ENCODE results near the gene RNF169. TPM values are rescaled to one million over a fixed set of nuclear protein-coding genes. Genes with fewer than 3 reads are reported as not detected.

RNF169 gene
- total and polyA plus RNA-seq, 2 experiments from 2014 or later = 0.78 to 16.5 TPM

DNA sequence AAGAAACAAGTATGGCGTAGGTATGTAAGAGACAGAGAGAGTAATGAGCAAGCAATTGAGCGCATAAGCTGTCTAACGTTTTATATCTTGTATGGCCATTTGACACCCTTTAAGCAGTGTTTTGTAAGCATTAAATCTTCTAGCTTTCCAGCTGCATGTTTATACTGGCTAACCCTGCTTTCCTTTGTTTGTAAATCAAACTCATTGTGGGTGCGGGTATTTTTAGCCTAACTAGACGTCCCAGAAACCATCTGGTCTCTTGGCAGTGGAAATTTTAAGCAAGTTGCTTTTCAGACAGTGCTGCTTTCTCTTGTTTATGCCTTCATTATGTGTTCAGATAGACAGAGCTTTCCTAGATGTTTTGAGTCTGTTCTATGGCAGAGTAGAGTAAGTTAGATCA lies 73.5 kb downstream of the RNF169 start (continued):
- TF ChIP-seq CTCF (conservative IDR thresholded peaks at IDR 0.05; ENCODE audit: low read depth in 2 of 2) = no peak
- TF ChIP-seq EZH2 (IDR thresholded peaks at IDR 0.05; ENCODE audit: low read depth, unreplicated experiment) = no peak
- TF ChIP-seq STAT1 (IDR thresholded peaks at IDR 0.05; ENCODE audit: unreplicated experiment) = no peak

- Histone ChIP-seq H3K4me3 (no peak overlapping the region), H3K4me1 (ENCODE audit: insufficient read depth) (no peaks in the 10 kb centered on the region), H3F3A (replicated peaks; ENCODE audit: low read depth) (no peaks in the 10 kb centered on the region), H3K27me3 (ENCODE audit: insufficient read depth) (no peaks in the 10 kb centered on the region), H3K79me2 (replicated peaks; ENCODE audit: insufficient read depth) (no peaks in the 10 kb centered on the region), H3K27ac (ENCODE audit: low read depth) (no peak overlapping the region), H3K9me2 (ENCODE audit: insufficient read depth) (no peaks in the 10 kb centered on the region), H2AFZ (no peak overlapping the region), H3K36me3 (ENCODE audit: insufficient read depth) (peaks cover 32% of the 10 kb centered on the region), H3K4me2 (no peak overlapping the region), H4K20me1 (replicated peaks; ENCODE audit: insufficient read depth) (no peaks in the 10 kb centered on the region; the same call in 1 of the 2 replicates)
- DNase-seq (ENCODE audit: low spot score) = no peak
- Mint-ChIP-seq H3K27ac (no peak overlapping the region), H3K36me3 (ENCODE audit: low read depth) (peaks cover 58% of the 10 kb centered on the region), H3K9me3 (peaks cover 44% of the 10 kb centered on the region), H3K4me3 (no peak overlapping the region), H3K27me3 (ENCODE audit: insufficient read depth, low read depth, poor library complexity) (no peaks in the 10 kb centered on the region), H3K4me1 (no peaks in the 10 kb centered on the region)
- ATAC-seq = no peak
- TF ChIP-seq ZNF114 (CRISPR knock-in tag; IDR thresholded peaks at IDR 0.05) (no peak), CTCF (conservative IDR thresholded peaks at IDR 0.05; ENCODE audit: low read depth in 2 of 2) (no peak), NANOG (IDR thresholded peaks at IDR 0.05; ENCODE audit: borderline replicate concordance) (no peak), ETS1 (IDR thresholded peaks at IDR 0.05) (no peak), JUNB (IDR thresholded peaks at IDR 0.05; ENCODE audit: unreplicated experiment) (no peak), ZNF331 (CRISPR knock-in tag; IDR thresholded peaks at IDR 0.05; ENCODE audit: low read depth) (no peak), EZH2phosphoT487 (IDR thresholded peaks at IDR 0.05; ENCODE audit: unreplicated experiment) (no peak), EZH2 (IDR thresholded peaks at IDR 0.05; ENCODE audit: low read depth, unreplicated experiment) (no peak), CREB1 (CRISPR knock-in tag; IDR thresholded peaks at IDR 0.05; ENCODE audit: low read depth) (no peak), POLR2AphosphoS5 (IDR thresholded peaks at IDR 0.05; ENCODE audit: low read depth) (no peak)
- TF ChIP-seq, protein P1, sequence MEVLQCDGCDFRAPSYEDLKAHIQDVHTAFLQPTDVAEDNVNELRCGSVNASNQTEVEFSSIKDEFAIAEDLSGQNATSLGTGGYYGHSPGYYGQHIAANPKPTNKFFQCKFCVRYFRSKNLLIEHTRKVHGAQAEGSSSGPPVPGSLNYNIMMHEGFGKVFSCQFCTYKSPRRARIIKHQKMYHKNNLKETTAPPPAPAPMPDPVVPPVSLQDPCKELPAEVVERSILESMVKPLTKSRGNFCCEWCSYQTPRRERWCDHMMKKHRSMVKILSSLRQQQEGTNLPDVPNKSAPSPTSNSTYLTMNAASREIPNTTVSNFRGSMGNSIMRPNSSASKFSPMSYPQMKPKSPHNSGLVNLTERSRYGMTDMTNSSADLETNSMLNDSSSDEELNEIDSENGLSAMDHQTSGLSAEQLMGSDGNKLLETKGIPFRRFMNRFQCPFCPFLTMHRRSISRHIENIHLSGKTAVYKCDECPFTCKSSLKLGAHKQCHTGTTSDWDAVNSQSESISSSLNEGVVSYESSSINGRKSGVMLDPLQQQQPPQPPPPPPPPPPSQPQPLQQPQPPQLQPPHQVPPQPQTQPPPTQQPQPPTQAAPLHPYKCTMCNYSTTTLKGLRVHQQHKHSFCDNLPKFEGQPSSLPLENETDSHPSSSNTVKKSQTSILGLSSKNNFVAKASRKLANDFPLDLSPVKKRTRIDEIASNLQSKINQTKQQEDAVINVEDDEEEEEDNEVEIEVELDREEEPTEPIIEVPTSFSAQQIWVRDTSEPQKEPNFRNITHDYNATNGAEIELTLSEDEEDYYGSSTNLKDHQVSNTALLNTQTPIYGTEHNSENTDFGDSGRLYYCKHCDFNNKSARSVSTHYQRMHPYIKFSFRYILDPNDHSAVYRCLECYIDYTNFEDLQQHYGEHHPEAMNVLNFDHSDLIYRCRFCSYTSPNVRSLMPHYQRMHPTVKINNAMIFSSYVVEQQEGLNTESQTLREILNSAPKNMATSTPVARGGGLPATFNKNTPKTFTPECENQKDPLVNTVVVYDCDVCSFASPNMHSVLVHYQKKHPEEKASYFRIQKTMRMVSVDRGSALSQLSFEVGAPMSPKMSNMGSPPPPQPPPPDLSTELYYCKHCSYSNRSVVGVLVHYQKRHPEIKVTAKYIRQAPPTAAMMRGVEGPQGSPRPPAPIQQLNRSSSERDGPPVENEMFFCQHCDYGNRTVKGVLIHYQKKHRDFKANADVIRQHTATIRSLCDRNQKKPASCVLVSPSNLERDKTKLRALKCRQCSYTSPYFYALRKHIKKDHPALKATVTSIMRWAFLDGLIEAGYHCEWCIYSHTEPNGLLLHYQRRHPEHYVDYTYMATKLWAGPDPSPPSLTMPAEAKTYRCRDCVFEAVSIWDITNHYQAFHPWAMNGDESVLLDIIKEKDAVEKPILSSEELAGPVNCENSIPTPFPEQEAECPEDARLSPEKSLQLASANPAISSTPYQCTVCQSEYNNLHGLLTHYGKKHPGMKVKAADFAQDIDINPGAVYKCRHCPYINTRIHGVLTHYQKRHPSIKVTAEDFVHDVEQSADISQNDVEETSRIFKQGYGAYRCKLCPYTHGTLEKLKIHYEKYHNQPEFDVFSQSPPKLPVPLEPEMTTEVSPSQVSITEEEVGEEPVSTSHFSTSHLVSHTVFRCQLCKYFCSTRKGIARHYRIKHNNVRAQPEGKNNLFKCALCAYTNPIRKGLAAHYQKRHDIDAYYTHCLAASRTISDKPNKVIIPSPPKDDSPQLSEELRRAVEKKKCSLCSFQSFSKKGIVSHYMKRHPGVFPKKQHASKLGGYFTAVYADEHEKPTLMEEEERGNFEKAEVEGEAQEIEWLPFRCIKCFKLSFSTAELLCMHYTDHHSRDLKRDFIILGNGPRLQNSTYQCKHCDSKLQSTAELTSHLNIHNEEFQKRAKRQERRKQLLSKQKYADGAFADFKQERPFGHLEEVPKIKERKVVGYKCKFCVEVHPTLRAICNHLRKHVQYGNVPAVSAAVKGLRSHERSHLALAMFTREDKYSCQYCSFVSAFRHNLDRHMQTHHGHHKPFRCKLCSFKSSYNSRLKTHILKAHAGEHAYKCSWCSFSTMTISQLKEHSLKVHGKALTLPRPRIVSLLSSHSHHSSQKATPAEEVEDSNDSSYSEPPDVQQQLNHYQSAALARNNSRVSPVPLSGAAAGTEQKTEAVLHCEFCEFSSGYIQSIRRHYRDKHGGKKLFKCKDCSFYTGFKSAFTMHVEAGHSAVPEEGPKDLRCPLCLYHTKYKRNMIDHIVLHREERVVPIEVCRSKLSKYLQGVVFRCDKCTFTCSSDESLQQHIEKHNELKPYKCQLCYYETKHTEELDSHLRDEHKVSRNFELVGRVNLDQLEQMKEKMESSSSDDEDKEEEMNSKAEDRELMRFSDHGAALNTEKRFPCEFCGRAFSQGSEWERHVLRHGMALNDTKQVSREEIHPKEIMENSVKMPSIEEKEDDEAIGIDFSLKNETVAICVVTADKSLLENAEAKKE (CRISPR knock-in tag; IDR thresholded peaks at IDR 0.05) = no peak
Measured at GRCh38 chr11:74824285-74824982, 75.8 kb downstream of the RNF169 start.

Measured in GM23338 (cell line).